HepG2 (cell line): ENCODE measurements around the gene TK2. TPM values are rescaled to one million over a fixed set of nuclear protein-coding genes. Genes with fewer than 3 reads are reported as not detected.

Experiments used
- BORCS8-MEF2B ChIP-seq: sonication (generic); formaldehyde crosslinking; IDR thresholded peaks from 2 replicates; pipeline ENCODE4 v1.8.0; 2022; ENCODE audit warnings: mild to moderate bottlenecking, missing genetic modification reagents
- MED8 ChIP-seq: sonication (generic); formaldehyde crosslinking; IDR thresholded peaks from 2 replicates; pipeline ENCODE4 v1.8.1; 2023; ENCODE audit warnings: mild to moderate bottlenecking, missing genetic modification reagents; ENCODE audit not compliant: insufficient replicate concordance
- ZNF619 ChIP-seq: sonication (generic); formaldehyde crosslinking; IDR thresholded peaks from 2 replicates; pipeline ENCODE4 v1.4.0; 2020; ENCODE audit warnings: mild to moderate bottlenecking, missing genetic modification reagents
- ZNF660 ChIP-seq: sonication (generic); formaldehyde crosslinking; IDR thresholded peaks from 2 replicates; pipeline ENCODE4 v1.5.1; 2020; ENCODE audit warnings: mild to moderate bottlenecking, low read depth, missing genetic modification reagents, borderline replicate concordance
- ZNF782 ChIP-seq: sonication (generic); formaldehyde crosslinking; IDR thresholded peaks from 2 replicates; pipeline ENCODE4 v1.4.0; 2020; ENCODE audit warnings: missing genetic modification reagents, mild to moderate bottlenecking, borderline replicate concordance
- polyA plus RNA-seq, 8 experiments: library from polyadenylated mRNA; depleted of rRNA in 3 of 8; stranded (reverse) in 7 of 8; unstranded in 1 of 8; fragments of >200 nt; fragmentation: Illumina TruSeq in 4 of 8; extraction: Trizol in 4 of 8; gene quantifications; 2 replicates each; pipeline versions ENCODE4 v1.2.1 to v1.2.3, GENCODE V29; 2011 to 2016; ENCODE audit warnings: low read depth in 4 of 8, missing spikeins in 1 of 8, mixed read lengths in 1 of 8; ENCODE audit not compliant: insufficient read depth in 1 of 8
- total RNA-seq, 5 experiments: library from RNA; depleted of rRNA; stranded (reverse); fragments of >200 nt; fragmentation: Illumina TruSeq; extraction: Trizol; gene quantifications; 2 replicates each; pipeline ENCODE4 v1.2.3, GENCODE V29; 2016; ENCODE audit warnings: low read depth in 1 of 5
- TF ChIP-seq, protein P1 (sequence below): sonication (generic); formaldehyde crosslinking; IDR thresholded peaks from one replicate; pipeline ENCODE4 v1.5.1; 2020; ENCODE audit warnings: mild to moderate bottlenecking, missing genetic modification reagents; ENCODE audit errors: not compliant biosample characterization
- TF ChIP-seq, protein P2 (sequence below): sonication (generic); formaldehyde crosslinking; IDR thresholded peaks from 2 replicates; pipeline ENCODE4 v1.4.0; 2020; ENCODE audit warnings: low read depth, missing genetic modification reagents
- TF ChIP-seq, protein P3 (sequence below): sonication (generic); formaldehyde crosslinking; IDR thresholded peaks from 2 replicates; pipeline ENCODE4 v1.4.0; 2020; ENCODE audit warnings: mild to moderate bottlenecking, missing genetic modification reagents

TK2 gene
- total and polyA plus RNA-seq, 2 of the 13 experiments (the other 11 are each of a cell fraction or from before 2014, with no cell fraction given) = 18.7 to 21.0 TPM

DNA sequence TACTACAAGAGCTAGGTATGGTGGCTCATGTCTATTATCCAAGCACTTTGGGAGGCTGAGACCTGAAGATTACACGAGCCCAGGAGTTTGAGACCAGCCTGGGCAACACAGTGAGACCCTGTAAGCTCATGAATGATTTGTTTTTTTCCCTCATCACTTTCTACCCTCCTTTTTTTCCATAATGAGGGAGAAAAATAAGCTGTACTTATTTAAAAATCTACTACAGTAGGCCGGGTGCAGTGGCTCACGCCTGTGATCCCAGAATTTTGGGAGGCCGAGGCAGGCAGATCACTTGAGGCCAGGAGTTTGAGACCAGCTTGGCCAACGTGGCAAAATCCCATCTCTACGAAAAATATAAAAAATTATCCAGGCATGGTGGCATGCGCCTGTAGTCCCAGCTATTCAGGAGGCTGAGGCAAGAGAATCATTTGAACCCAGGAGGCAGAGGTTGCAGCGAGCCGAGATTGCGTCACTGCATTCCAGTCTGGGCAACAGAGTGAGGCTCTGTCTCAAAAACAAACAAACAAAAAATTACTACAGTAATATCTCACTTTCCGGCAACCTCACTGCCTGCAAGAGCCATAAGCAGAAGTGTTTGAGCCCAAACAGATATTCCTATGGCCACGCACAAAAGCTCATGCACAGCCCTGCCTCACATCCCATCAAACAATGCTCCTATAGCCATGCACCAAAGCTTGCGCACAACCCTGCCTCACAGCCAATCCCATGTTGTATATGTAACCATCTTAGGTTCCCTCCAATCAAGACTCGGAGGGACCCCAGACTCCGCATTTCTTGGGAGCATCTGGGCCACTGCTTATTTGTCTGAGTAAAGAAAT lies 37.4 kb downstream of the TK2 start (continued):
- TF ChIP-seq, protein P1, sequence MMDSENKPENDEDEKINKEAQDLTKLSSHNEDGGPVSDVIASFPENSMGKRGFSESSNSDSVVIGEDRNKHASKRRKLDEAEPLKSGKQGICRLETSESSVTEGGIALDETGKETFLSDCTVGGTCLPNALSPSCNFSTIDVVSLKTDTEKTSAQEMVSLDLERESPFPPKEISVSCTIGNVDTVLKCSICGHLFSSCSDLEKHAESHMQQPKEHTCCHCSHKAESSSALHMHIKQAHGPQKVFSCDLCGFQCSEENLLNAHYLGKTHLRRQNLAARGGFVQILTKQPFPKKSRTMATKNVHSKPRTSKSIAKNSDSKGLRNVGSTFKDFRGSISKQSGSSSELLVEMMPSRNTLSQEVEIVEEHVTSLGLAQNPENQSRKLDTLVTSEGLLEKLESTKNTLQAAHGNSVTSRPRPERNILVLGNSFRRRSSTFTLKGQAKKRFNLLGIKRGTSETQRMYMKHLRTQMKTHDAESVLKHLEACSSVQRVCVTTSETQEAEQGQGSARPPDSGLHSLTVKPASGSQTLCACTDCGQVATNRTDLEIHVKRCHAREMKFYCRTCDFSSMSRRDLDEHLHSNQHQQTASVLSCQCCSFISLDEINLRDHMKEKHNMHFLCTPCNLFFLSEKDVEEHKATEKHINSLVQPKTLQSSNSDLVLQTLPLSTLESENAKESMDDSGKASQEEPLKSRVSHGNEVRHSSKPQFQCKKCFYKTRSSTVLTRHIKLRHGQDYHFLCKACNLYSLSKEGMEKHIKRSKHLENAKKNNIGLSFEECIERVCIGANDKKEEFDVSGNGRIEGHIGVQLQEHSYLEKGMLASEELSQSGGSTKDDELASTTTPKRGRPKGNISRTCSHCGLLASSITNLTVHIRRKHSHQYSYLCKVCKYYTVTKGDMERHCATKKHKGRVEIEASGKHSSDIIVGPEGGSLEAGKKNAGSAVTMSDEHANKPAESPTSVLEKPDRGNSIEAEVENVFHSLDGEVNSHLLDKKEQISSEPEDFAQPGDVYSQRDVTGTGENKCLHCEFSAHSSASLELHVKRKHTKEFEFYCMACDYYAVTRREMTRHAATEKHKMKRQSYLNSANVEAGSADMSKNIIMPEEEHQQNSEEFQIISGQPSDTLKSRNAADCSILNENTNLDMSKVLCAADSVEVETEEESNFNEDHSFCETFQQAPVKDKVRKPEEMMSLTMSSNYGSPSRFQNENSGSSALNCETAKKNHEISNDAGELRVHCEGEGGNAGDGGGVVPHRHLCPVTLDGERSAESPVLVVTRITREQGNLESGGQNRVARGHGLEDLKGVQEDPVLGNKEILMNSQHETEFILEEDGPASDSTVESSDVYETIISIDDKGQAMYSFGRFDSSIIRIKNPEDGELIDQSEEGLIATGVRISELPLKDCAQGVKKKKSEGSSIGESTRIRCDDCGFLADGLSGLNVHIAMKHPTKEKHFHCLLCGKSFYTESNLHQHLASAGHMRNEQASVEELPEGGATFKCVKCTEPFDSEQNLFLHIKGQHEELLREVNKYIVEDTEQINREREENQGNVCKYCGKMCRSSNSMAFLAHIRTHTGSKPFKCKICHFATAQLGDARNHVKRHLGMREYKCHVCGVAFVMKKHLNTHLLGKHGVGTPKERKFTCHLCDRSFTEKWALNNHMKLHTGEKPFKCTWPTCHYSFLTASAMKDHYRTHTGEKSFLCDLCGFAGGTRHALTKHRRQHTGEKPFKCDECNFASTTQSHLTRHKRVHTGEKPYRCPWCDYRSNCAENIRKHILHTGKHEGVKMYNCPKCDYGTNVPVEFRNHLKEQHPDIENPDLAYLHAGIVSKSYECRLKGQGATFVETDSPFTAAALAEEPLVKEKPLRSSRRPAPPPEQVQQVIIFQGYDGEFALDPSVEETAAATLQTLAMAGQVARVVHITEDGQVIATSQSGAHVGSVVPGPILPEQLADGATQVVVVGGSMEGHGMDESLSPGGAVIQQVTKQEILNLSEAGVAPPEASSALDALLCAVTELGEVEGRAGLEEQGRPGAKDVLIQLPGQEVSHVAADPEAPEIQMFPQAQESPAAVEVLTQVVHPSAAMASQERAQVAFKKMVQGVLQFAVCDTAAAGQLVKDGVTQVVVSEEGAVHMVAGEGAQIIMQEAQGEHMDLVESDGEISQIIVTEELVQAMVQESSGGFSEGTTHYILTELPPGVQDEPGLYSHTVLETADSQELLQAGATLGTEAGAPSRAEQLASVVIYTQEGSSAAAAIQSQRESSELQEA (CRISPR knock-in tag) = no peak
- TF ChIP-seq BORCS8-MEF2B (CRISPR knock-in tag) (no peak), ZNF619 (CRISPR knock-in tag) (peak; percentile 37; the same call in 1 of the 2 replicates), ZNF782 (no peak), ZNF660 (CRISPR knock-in tag) (no peak), MED8 (no peak)
- TF ChIP-seq, protein P2, sequence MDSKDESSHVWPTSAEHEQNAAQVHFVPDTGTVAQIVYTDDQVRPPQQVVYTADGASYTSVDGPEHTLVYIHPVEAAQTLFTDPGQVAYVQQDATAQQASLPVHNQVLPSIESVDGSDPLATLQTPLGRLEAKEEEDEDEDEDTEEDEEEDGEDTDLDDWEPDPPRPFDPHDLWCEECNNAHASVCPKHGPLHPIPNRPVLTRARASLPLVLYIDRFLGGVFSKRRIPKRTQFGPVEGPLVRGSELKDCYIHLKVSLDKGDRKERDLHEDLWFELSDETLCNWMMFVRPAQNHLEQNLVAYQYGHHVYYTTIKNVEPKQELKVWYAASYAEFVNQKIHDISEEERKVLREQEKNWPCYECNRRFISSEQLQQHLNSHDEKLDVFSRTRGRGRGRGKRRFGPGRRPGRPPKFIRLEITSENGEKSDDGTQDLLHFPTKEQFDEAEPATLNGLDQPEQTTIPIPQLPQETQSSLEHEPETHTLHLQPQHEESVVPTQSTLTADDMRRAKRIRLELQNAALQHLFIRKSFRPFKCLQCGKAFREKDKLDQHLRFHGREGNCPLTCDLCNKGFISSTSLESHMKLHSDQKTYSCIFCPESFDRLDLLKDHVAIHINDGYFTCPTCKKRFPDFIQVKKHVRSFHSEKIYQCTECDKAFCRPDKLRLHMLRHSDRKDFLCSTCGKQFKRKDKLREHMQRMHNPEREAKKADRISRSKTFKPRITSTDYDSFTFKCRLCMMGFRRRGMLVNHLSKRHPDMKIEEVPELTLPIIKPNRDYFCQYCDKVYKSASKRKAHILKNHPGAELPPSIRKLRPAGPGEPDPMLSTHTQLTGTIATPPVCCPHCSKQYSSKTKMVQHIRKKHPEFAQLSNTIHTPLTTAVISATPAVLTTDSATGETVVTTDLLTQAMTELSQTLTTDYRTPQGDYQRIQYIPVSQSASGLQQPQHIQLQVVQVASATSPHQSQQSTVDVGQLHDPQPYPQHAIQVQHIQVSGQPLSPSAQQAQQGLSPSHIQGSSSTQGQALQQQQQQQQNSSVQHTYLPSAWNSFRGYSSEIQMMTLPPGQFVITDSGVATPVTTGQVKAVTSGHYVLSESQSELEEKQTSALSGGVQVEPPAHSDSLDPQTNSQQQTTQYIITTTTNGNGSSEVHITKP (CRISPR knock-in tag) = no peak
- TF ChIP-seq, protein P3, sequence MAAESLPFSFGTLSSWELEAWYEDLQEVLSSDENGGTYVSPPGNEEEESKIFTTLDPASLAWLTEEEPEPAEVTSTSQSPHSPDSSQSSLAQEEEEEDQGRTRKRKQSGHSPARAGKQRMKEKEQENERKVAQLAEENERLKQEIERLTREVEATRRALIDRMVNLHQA (CRISPR knock-in tag) = no peak
